Tibial nerve (tissue), 3 donors: ENCODE data around the gene MTUS2.

ENCODE experiments used
- POLR2A ChIP-seq, 2 donors: fragments of 450-650 bp; IDR thresholded peaks; one replicate each; pipeline ENCODE4 v1.6.1; 2017; ENCODE audit warnings: antibody characterized with exemption in 2 of 2, mild to moderate bottlenecking in 2 of 2, moderate library complexity in 2 of 2
- TF ChIP-seq, protein P1 (sequence below), 5 experiments: fragments of 200-600 bp in 3 of 5; fragments of 450-650 bp in 2 of 5; sonication (generic) in 3 of 5; IDR thresholded peaks; one replicate each; pipeline ENCODE4 v1.5.1; 2016 to 2019; ENCODE audit warnings: antibody characterized with exemption in 5 of 5, mild to moderate bottlenecking in 3 of 5, moderate library complexity in 2 of 5

GRCh38 chr13:29227576-29227975 lies 407.4 kb downstream of the MTUS2 start:
- no peak for TF ChIP-seq POLR2A (IDR thresholded peaks at IDR 0.05)
- TF ChIP-seq, protein P1, sequence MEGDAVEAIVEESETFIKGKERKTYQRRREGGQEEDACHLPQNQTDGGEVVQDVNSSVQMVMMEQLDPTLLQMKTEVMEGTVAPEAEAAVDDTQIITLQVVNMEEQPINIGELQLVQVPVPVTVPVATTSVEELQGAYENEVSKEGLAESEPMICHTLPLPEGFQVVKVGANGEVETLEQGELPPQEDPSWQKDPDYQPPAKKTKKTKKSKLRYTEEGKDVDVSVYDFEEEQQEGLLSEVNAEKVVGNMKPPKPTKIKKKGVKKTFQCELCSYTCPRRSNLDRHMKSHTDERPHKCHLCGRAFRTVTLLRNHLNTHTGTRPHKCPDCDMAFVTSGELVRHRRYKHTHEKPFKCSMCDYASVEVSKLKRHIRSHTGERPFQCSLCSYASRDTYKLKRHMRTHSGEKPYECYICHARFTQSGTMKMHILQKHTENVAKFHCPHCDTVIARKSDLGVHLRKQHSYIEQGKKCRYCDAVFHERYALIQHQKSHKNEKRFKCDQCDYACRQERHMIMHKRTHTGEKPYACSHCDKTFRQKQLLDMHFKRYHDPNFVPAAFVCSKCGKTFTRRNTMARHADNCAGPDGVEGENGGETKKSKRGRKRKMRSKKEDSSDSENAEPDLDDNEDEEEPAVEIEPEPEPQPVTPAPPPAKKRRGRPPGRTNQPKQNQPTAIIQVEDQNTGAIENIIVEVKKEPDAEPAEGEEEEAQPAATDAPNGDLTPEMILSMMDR (IDR thresholded peaks at IDR 0.05) = no peak
